Inflammatory macrophage (primary cell): ENCODE data around the gene GNAI2.

Experiments
- DNase-seq, 2 donors: peaks; one replicate each; pipeline ENCODE4 v3.0.0-alpha.2; 2020 to 2022

GNAI2 gene

GRCh38 chr3:50299638-50299928, 63.6 kb downstream of the GNAI2 start:
- DNase-seq: no peak

- peak; percentile 91 to 93 for DNase-seq
Measured at GRCh38 chr3:50299929-50300680, 64.1 kb downstream of the GNAI2 start.

- no peak for DNase-seq
Measured at GRCh38 chr3:50300681-50301254, 64.8 kb downstream of the GNAI2 start.

- DNase-seq: no peak
Measured at GRCh38 chr3:50302095-50303012, 66.3 kb downstream of the GNAI2 start.

GRCh38 chr3:50303013-50303815, 67.2 kb downstream of the GNAI2 start, which contains the start of gene HYAL1:
TSS of gene HYAL1 (minus strand) at chr3:50303574. CDS start at chr3:50302956, 618 bp downstream.
- no peak for DNase-seq

- DNase-seq: no peak
Measured at GRCh38 chr3:50304601-50305000, 68.6 kb downstream of the GNAI2 start.
